Endothelial cell of umbilical vein (primary cell): ENCODE measurements around the gene RARS1. TPM values are rescaled to one million over a fixed set of nuclear protein-coding genes. Genes with fewer than 3 reads are reported as not detected.

ENCODE experiments used
- BruUV-seq: library from RNA; stranded (reverse); fragments of 400-500 nt; replicated peaks from 2 replicates; lab custom pipeline; 2021; lab: Mats Ljungman, UMichigan
- CTCF ChIA-PET: fragments of 300-600, 350-600 bp; sonication (Branson Sonifier 250); formaldehyde crosslinking; loops from one replicate; lab custom pipeline; 2021; ENCODE audit warnings: antibody characterized with exemption, inconsistent platforms; lab: Charles Lee
- POLR2A ChIA-PET: fragments of 300-600, 350-600 bp; sonication (Branson Sonifier 250); formaldehyde crosslinking; loops from one replicate; lab custom pipeline; 2021; ENCODE audit warnings: antibody characterized with exemption, inconsistent platforms; lab: Charles Lee
- DNase-seq: peaks from one replicate; pipeline ENCODE4 v3.0.0-alpha.2; 2011; ENCODE audit warnings: low read depth, low spot score
- FAIRE-seq: peaks from 2 replicates; lab custom pipeline; 2011; peaks lifted over from hg19 to GRCh38; lab: Jason Lieb, UNC
- H2AFZ ChIP-seq: 2 replicates; pipeline ENCODE4 v1.6.0; 2012; ENCODE audit warnings: low read depth, low read length, control low read depth, inconsistent platforms
- H3K27ac ChIP-seq: 2 replicates; pipeline ENCODE4 v1.5.1; 2011; ENCODE audit warnings: low read depth, mild to moderate bottlenecking, control low read depth, low read length, moderate library complexity; ENCODE audit not compliant: insufficient read depth
- H3K27me3 ChIP-seq, 2 experiments: 2 replicates each; pipeline versions ENCODE4 v1.6.0 to v1.6.1; 2011; ENCODE audit warnings: low read length in 2 of 2, mixed read lengths in 1 of 2; ENCODE audit not compliant: control insufficient read depth in 2 of 2, insufficient read depth in 2 of 2
- H3K36me3 ChIP-seq, 2 experiments: 2 replicates in 1 of 2; 3 replicates in 1 of 2; pipeline ENCODE4 v1.5.1; 2011; ENCODE audit warnings: low read length in 2 of 2, mild to moderate bottlenecking in 1 of 2, moderate library complexity in 1 of 2; ENCODE audit not compliant: control insufficient read depth in 2 of 2, insufficient read depth in 2 of 2; ENCODE audit errors: extremely low read depth in 1 of 2
- H3K4me1 ChIP-seq: 3 replicates; pipeline ENCODE4 v1.5.1; 2011; ENCODE audit warnings: mild to moderate bottlenecking, low read length; ENCODE audit not compliant: control insufficient read depth, insufficient read depth; ENCODE audit errors: extremely low read depth
- H3K4me2 ChIP-seq: 2 replicates; pipeline ENCODE4 v1.6.1; 2011; ENCODE audit warnings: low read length, control low read depth, mixed read lengths; ENCODE audit not compliant: insufficient read depth
- H3K4me3 ChIP-seq, 3 experiments: fragments of 200-600 bp in 1 of 3; sonication (generic), shearing (Covaris generic) in 1 of 3; replicated peaks in 1 of 3; 2 replicates each; pipeline ENCODE4 v1.5.1; 2011 to 2016; ENCODE audit warnings: control low read depth in 3 of 3, low read length in 3 of 3, mild to moderate bottlenecking in 2 of 3, inconsistent platforms in 1 of 3, low read depth in 1 of 3, moderate library complexity in 1 of 3; ENCODE audit not compliant: insufficient read depth in 1 of 3
- H3K79me2 ChIP-seq: 2 replicates; pipeline ENCODE4 v1.6.0; 2012; ENCODE audit warnings: low read length, inconsistent platforms; ENCODE audit not compliant: control insufficient read depth, insufficient read depth
- H3K9ac ChIP-seq: replicated peaks from 2 replicates; pipeline ENCODE3; 2011; ENCODE audit warnings: low read length, control low read depth; ENCODE audit not compliant: insufficient read depth; ENCODE audit errors: extremely low read depth
- H3K9me1 ChIP-seq: replicated peaks from 3 replicates; pipeline ENCODE4 v1.6.0; 2011; ENCODE audit warnings: mild to moderate bottlenecking, low read length; ENCODE audit not compliant: control insufficient read depth, insufficient read depth; ENCODE audit errors: extremely low read depth
- H3K9me3 ChIP-seq: replicated peaks from 2 replicates; pipeline ENCODE4 v1.5.1; 2012; ENCODE audit warnings: low read length, inconsistent platforms; ENCODE audit not compliant: control insufficient read depth, insufficient read depth
- H4K20me1 ChIP-seq: replicated peaks from 2 replicates; pipeline ENCODE3; 2011; ENCODE audit warnings: mild to moderate bottlenecking, low read length; ENCODE audit not compliant: control insufficient read depth, insufficient read depth; ENCODE audit errors: extremely low read depth
- EZH2 ChIP-seq: IDR thresholded peaks from 2 replicates; pipeline ENCODE4 v1.6.1; 2012; ENCODE audit warnings: borderline replicate concordance, low read depth, mild to moderate bottlenecking, moderate library complexity, low read length, inconsistent platforms; ENCODE audit not compliant: severe bottlenecking
- FOS ChIP-seq: IDR thresholded peaks from 2 replicates; pipeline ENCODE4 v1.6.1; 2011; ENCODE audit warnings: mild to moderate bottlenecking, low read length, moderate library complexity, borderline replicate concordance; ENCODE audit not compliant: insufficient read depth
- GATA2 ChIP-seq: IDR thresholded peaks from 2 replicates; pipeline ENCODE4 v1.7.0; 2011; ENCODE audit warnings: low read depth, mild to moderate bottlenecking, moderate library complexity, mixed read lengths, low read length; ENCODE audit not compliant: insufficient read length, insufficient read depth
- JUN ChIP-seq: IDR thresholded peaks from 2 replicates; pipeline ENCODE4 v1.6.1; 2011; ENCODE audit warnings: borderline replicate concordance, low read depth; ENCODE audit not compliant: insufficient read length, insufficient read depth
- MYC ChIP-seq: IDR thresholded peaks from one replicate; pipeline ENCODE4 v1.6.1; 2011; ENCODE audit warnings: mild to moderate bottlenecking, low read depth, low read length
- POLR2A ChIP-seq: IDR thresholded peaks from 2 replicates; pipeline ENCODE4 v1.6.1; 2012; ENCODE audit warnings: low read depth, mild to moderate bottlenecking, control low read depth, low read length
- POLR2AphosphoS5 ChIP-seq: IDR thresholded peaks from 2 replicates; pipeline ENCODE4 v1.6.1; 2012; ENCODE audit warnings: low read depth, mild to moderate bottlenecking, control low read depth, low read length, moderate library complexity; ENCODE audit not compliant: insufficient read depth
- dilution Hi-C: fragments of 300-500 bp; cut with MboI; formaldehyde crosslinking; loops from one replicate; pipeline ENCODE4 v1.15.0; 2019; ENCODE audit warnings: low sequenced_read_pairs; ENCODE audit not compliant: extremely low pct_ligation_motif_present
- intact Hi-C: fragments of 100-400 bp; cut with micrococcal nuclease; formaldehyde crosslinking; loops from one replicate; pipeline ENCODE4 v1.10.0; 2022
- polyA plus RNA-seq, 4 experiments: library from polyadenylated mRNA; depleted of rRNA in 3 of 4; stranded (reverse) in 3 of 4; unstranded in 1 of 4; fragments of >200 nt; gene quantifications; 2 replicates each; pipeline versions ENCODE4 v1.2.1 to v1.2.3, GENCODE V29; 2011 to 2012; ENCODE audit warnings: missing spikeins in 1 of 4
- total RNA-seq: library from RNA; stranded (reverse); gene quantifications from 2 replicates; pipeline ENCODE4 v1.2.3, GENCODE V29; 2021
- TF ChIP-seq, protein P1 (sequence below): IDR thresholded peaks from 2 replicates; pipeline ENCODE4 v1.6.1; 2011; ENCODE audit not compliant: insufficient read depth, insufficient read length
- TF ChIP-seq, protein P2 (sequence below), 2 donors: IDR thresholded peaks; 1 replicate in 1 of 2; 2 replicates in 1 of 2; pipeline ENCODE4 v1.5.1; 2011; ENCODE audit warnings: low read length in 2 of 2, mild to moderate bottlenecking in 2 of 2, moderate library complexity in 2 of 2, control low read depth in 1 of 2, inconsistent platforms in 1 of 2, low read depth in 1 of 2; ENCODE audit not compliant: insufficient read depth in 1 of 2; ENCODE audit errors: extremely low read depth in 1 of 2

RARS1 gene
- total and polyA plus RNA-seq, 2 donors (not counting 3 experiments of a cell fraction or from before 2014, with no cell fraction given), result 28.0 to 104 TPM

DNA sequence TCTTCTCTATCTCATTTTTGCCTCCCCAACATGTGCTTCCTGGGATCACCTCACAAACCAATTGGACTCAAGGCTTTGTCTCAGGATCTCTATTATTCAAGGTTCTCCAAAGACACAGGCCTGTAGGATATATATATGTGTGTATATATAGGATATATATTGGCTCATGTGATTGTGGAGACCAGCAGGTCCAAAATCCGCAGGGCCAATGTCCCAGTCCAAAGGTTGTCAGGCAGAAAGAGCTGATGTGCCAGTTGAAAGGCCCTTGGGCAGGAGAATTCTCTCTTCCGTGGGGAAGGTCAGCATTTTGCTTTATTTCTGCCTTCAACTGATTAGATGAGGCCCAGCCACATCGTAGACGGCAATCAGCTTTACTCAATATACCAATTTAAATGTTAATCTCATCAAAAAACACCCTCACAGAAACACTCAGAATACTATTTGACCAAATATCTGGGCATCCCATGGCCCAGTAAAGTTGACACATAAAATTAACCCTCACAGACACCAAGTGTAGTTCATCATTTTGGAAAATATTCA lies 41.6 kb downstream of the RARS1 start:
- peaks cover 15 to 32% of the 10 kb centered on the region in 2 experiments for H3K27me3 ChIP-seq
- intact Hi-C loops, result no loop called here
- H3K9me3 ChIP-seq, result no peaks in the 10 kb centered on the region
- H3K9me1 ChIP-seq, result no peaks in the 10 kb centered on the region
- H3K4me1 ChIP-seq, result no peaks in the 10 kb centered on the region
- no peaks in the 10 kb centered on the region for H3K79me2 ChIP-seq
- no peaks in the 10 kb centered on the region for H3K36me3 ChIP-seq
- H3K4me2 ChIP-seq, result no peak overlapping the region
- TF ChIP-seq FOS, result no peak
- no peak for TF ChIP-seq MYC
- TF ChIP-seq GATA2, result no peak
- TF ChIP-seq, protein P1, sequence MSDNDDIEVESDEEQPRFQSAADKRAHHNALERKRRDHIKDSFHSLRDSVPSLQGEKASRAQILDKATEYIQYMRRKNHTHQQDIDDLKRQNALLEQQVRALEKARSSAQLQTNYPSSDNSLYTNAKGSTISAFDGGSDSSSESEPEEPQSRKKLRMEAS, result no peak
- TF ChIP-seq, protein P2, sequence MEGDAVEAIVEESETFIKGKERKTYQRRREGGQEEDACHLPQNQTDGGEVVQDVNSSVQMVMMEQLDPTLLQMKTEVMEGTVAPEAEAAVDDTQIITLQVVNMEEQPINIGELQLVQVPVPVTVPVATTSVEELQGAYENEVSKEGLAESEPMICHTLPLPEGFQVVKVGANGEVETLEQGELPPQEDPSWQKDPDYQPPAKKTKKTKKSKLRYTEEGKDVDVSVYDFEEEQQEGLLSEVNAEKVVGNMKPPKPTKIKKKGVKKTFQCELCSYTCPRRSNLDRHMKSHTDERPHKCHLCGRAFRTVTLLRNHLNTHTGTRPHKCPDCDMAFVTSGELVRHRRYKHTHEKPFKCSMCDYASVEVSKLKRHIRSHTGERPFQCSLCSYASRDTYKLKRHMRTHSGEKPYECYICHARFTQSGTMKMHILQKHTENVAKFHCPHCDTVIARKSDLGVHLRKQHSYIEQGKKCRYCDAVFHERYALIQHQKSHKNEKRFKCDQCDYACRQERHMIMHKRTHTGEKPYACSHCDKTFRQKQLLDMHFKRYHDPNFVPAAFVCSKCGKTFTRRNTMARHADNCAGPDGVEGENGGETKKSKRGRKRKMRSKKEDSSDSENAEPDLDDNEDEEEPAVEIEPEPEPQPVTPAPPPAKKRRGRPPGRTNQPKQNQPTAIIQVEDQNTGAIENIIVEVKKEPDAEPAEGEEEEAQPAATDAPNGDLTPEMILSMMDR (IDR thresholded peaks at IDR 0.05; ENCODE audit: extremely low read depth in 1 of 2, insufficient read depth in 1 of 2, low read depth in 1 of 2, low read length in 2 of 2), result no peak
- TF ChIP-seq EZH2, result no peak
- no peak for TF ChIP-seq JUN
- no peak for TF ChIP-seq POLR2A
- no peak for TF ChIP-seq POLR2AphosphoS5
- no peak overlapping the region for H3K9ac ChIP-seq
- dilution Hi-C loops, result no loop called here
- H3K4me3 ChIP-seq, result no peak overlapping the region
- no peaks in the 10 kb centered on the region for H4K20me1 ChIP-seq
- H3K27ac ChIP-seq, result no peak overlapping the region
- FAIRE-seq (no peak), DNase-seq (no peak)
- no peak overlapping the region for H2AFZ ChIP-seq
- CTCF ChIA-PET, result no interaction called here
- BruUV-seq, result no TSS peak
- POLR2A ChIA-PET, result no interaction called here
